ENCODE data around the gene DEPDC5. TPM values are rescaled to one million over a fixed set of nuclear protein-coding genes. Genes with fewer than 3 reads are reported as not detected.

Gene DEPDC5
- total RNA-seq, 4 donors from 2014 or later, result 25.9 to 86.4 (median 45.6) TPM

DNA sequence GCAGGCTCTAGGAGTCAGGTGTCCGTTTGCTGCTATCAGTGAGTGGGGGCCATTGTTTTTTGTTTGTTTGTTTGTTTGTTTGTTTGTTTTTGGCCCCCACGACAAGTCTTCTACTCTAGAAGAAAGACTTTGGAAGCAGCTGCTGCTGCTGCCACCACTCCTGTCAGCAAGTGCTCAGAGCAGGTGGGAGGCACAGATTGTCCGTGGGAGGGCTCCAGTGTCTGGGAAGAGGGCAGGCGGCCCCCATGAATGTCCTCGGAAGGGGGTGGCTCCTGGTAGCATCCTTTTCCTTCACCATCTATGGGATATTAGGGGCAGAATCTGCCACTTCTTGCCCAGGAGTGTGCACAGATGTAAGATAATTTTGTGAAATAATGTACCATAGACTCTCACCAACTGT, 152.8 kb downstream of the DEPDC5 start:
- DNase-seq, result no peak
- H3K9me3 ChIP-seq, result no peaks in the 10 kb centered on the region
- intact Hi-C loops (cut with DNase I; ENCODE audit: low total_unique reads) (no loop called here), in situ Hi-C loops (cut with MboI; ENCODE audit: low pct_ligation_motif_present in 1 of 4, low pct_unique_long_range_greater_than_20kb in 1 of 4, low sequenced_read_pairs in 3 of 4) (no loop called here)
- peaks cover 0 to 19% (median 4%) of the 10 kb centered on the region in 4 donors for H3K36me3 ChIP-seq
- WGBS, 2 donors (ENCODE audit: low coverage in 1 of 2), result 85% methylated on average over 5 of the region's 5 CpGs; no CpG with 5 or more reads in 1 of the 2 donors
- no peaks in the 10 kb centered on the region for H3K27me3 ChIP-seq
- no peak overlapping the region for H3K27ac ChIP-seq
- peaks cover 0 to 6% (median 0%) of the 10 kb centered on the region in 4 donors for H3K4me1 ChIP-seq
- no peak for TF ChIP-seq POLR2A (IDR thresholded peaks at IDR 0.05)
- TF ChIP-seq, protein P1, sequence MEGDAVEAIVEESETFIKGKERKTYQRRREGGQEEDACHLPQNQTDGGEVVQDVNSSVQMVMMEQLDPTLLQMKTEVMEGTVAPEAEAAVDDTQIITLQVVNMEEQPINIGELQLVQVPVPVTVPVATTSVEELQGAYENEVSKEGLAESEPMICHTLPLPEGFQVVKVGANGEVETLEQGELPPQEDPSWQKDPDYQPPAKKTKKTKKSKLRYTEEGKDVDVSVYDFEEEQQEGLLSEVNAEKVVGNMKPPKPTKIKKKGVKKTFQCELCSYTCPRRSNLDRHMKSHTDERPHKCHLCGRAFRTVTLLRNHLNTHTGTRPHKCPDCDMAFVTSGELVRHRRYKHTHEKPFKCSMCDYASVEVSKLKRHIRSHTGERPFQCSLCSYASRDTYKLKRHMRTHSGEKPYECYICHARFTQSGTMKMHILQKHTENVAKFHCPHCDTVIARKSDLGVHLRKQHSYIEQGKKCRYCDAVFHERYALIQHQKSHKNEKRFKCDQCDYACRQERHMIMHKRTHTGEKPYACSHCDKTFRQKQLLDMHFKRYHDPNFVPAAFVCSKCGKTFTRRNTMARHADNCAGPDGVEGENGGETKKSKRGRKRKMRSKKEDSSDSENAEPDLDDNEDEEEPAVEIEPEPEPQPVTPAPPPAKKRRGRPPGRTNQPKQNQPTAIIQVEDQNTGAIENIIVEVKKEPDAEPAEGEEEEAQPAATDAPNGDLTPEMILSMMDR (IDR thresholded peaks at IDR 0.05), result no peak
- no peak for TF ChIP-seq POLR2AphosphoS5 (IDR thresholded peaks at IDR 0.05)
- no peak for TF ChIP-seq EP300 (IDR thresholded peaks at IDR 0.05; ENCODE audit: low read depth)
- H3K4me3 ChIP-seq, result no peak overlapping the region

- intact Hi-C loops (cut with DNase I; ENCODE audit: low total_unique reads) (no loop called here), in situ Hi-C loops (cut with MboI; ENCODE audit: low pct_ligation_motif_present in 1 of 4, low pct_unique_long_range_greater_than_20kb in 1 of 4, low sequenced_read_pairs in 3 of 4) (no loop called here)
- 73 to 83% methylated on average over 2 to 5 of the region's 5 CpGs for WGBS, 2 donors (ENCODE audit: low coverage in 1 of 2)
- Histone ChIP-seq H3K4me1 (peaks cover 0 to 14% (median 2%) of the 10 kb centered on the region in 4 donors), H3K4me3 (no peak overlapping the region), H3K27me3 (no peaks in the 10 kb centered on the region), H3K27ac (no peak overlapping the region), H3K36me3 (peaks cover 0 to 3% (median 0%) of the 10 kb centered on the region in 4 donors), H3K9me3 (no peaks in the 10 kb centered on the region)
- no peak for TF ChIP-seq POLR2AphosphoS5 (IDR thresholded peaks at IDR 0.05)
- no peak for TF ChIP-seq POLR2A (IDR thresholded peaks at IDR 0.05)
- no peak for TF ChIP-seq EP300 (IDR thresholded peaks at IDR 0.05; ENCODE audit: low read depth)
- TF ChIP-seq, protein P1 (IDR thresholded peaks at IDR 0.05), result no peak
- DNase-seq, result no peak
Observed at GRCh38 chr22:31909977-31910376, 156.2 kb downstream of the DEPDC5 start.

- Histone ChIP-seq H3K27ac (peak overlapping the region in 3 of 4 donors; percentile 33 to 45 (median 41)), H3K9me3 (no peaks in the 10 kb centered on the region), H3K4me1 (peaks cover 0 to 14% (median 2%) of the 10 kb centered on the region in 4 donors), H3K4me3 (no peak overlapping the region), H3K27me3 (no peaks in the 10 kb centered on the region), H3K36me3 (peaks cover 0 to under 1% (median 0%) of the 10 kb centered on the region in 4 donors)
- in situ Hi-C loops (cut with MboI; ENCODE audit: low pct_ligation_motif_present in 1 of 4, low pct_unique_long_range_greater_than_20kb in 1 of 4, low sequenced_read_pairs in 3 of 4) (no loop called here), intact Hi-C loops (cut with DNase I; ENCODE audit: low total_unique reads) (no loop called here)
- WGBS, 2 donors (ENCODE audit: low coverage in 1 of 2), result 70 to 81% methylated on average over 2 to 7 of the region's 7 CpGs
- TF ChIP-seq, protein P1 (IDR thresholded peaks at IDR 0.05), result no peak
- no peak for TF ChIP-seq POLR2A (IDR thresholded peaks at IDR 0.05)
- no peak for TF ChIP-seq EP300 (IDR thresholded peaks at IDR 0.05; ENCODE audit: low read depth)
- peak in 2 of 3 donors; percentile 7 to 18 for TF ChIP-seq POLR2AphosphoS5 (IDR thresholded peaks at IDR 0.05)
- DNase-seq, result peak; percentile 60
Observed at GRCh38 chr22:31911565-31912406, 158.0 kb downstream of the DEPDC5 start.

DNA sequence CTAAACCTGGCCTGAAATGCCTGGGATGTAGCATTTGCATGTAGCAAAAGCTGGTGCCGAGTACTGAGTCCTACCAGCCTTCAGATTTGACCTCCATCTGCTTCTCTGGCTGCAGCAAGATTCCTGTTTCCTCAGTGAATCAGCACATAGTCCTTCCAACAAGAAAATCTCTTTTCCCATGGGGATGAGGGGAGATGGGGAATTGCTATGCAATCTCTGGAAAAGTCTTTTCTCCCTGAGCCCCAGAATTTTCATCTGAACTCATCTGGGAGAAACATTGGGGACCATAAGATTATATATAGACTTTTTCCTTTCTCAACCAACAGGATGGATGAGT, 158.6 kb downstream of the DEPDC5 start:
- Histone ChIP-seq H3K9me3 (no peaks in the 10 kb centered on the region), H3K27me3 (no peaks in the 10 kb centered on the region), H3K4me1 (peaks cover 0 to 14% (median 2%) of the 10 kb centered on the region in 4 donors), H3K27ac (peak overlapping the region in 3 of 4 donors; percentile 13 to 45 (median 41)), H3K4me3 (no peak overlapping the region), H3K36me3 (no peaks in the 10 kb centered on the region)
- WGBS, 2 donors (ENCODE audit: low coverage in 1 of 2), result 70% methylated on average over 1 of the region's 1 CpG; no CpG with 5 or more reads in 1 of the 2 donors
- no peak for DNase-seq
- in situ Hi-C loops (cut with MboI; ENCODE audit: low pct_ligation_motif_present in 1 of 4, low pct_unique_long_range_greater_than_20kb in 1 of 4, low sequenced_read_pairs in 3 of 4) (no loop called here), intact Hi-C loops (cut with DNase I; ENCODE audit: low total_unique reads) (no loop called here)
- no peak for TF ChIP-seq POLR2A (IDR thresholded peaks at IDR 0.05)
- no peak for TF ChIP-seq POLR2AphosphoS5 (IDR thresholded peaks at IDR 0.05)
- TF ChIP-seq EP300 (IDR thresholded peaks at IDR 0.05; ENCODE audit: low read depth), result no peak
- TF ChIP-seq, protein P1 (IDR thresholded peaks at IDR 0.05), result no peak

Measured in transverse colon (tissue), 4 donors.